AG04450 (cell line): ENCODE data around the gene RNF135. TPM values are rescaled to one million over a fixed set of nuclear protein-coding genes. Genes with fewer than 3 reads are reported as not detected.

Source experiments
- CTCF ChIA-PET: fragments of 300-600, 350-600 bp; formaldehyde crosslinking; extraction: SDS; loops from one replicate; lab custom pipeline; 2022; ENCODE audit warnings: antibody characterized with exemption, inconsistent platforms; lab: Charles Lee
- POLR2A ChIA-PET: fragments of 350-600 bp; formaldehyde crosslinking; extraction: SDS; loops from one replicate; lab custom pipeline; 2021; ENCODE audit warnings: antibody characterized with exemption, inconsistent platforms; lab: Yijun Ruan, JAX
- DNase-seq: peaks from one replicate; pipeline ENCODE4 v3.0.0-alpha.2; 2011; ENCODE audit warnings: low read depth, low spot score
- H3K27ac ChIP-seq: one replicate; pipeline ENCODE4 v1.5.1; 2012; ENCODE audit warnings: low read depth, low read length, control low read depth
- H3K27me3 ChIP-seq: one replicate; pipeline ENCODE4 v1.6.0; 2012; ENCODE audit warnings: low read length; ENCODE audit not compliant: control insufficient read depth, insufficient read depth
- H3K4me3 ChIP-seq: 2 replicates; pipeline ENCODE4 v1.5.1; 2011; ENCODE audit warnings: mild to moderate bottlenecking, low read depth, low read length, control low read depth
- H3K9me3 ChIP-seq: 2 replicates; pipeline ENCODE4 v1.5.1; 2012; ENCODE audit warnings: low read length; ENCODE audit not compliant: control insufficient read depth, insufficient read depth
- CTCF ChIP-seq: IDR thresholded peaks from 2 replicates; pipeline ENCODE4 v1.5.1; 2011; ENCODE audit warnings: low read depth, low read length, control low read depth, inconsistent platforms
- polyA plus RNA-seq: library from polyadenylated mRNA; depleted of rRNA; stranded (reverse); fragments of >200 nt; gene quantifications from 2 replicates; pipeline ENCODE4 v1.2.3, GENCODE V29; 2011

Gene RNF135
- polyA plus RNA-seq, 1 experiment = 15.9 TPM

DNA sequence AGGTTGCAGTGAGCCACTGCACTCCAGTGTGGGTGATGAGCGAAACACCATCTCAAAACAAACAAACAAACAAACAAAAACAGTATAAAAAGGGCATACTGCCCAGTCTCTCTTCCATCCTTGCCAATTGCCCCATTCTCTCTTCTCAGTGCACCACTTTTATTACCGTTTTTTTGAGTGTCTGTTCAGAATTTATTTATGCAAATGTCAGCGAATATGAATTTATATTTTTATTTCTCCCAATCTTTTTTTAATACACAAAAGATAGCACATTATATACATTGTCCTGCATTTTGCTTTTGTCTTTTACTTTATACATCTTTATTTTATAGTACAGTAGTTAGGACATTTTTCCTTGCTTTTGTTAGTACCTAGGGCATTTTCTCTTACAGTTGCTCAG is 19.6 kb downstream of the RNF135 start:
- CTCF ChIA-PET = no interaction called here
- TF ChIP-seq CTCF = no peak
- no peak for DNase-seq
- Histone ChIP-seq H3K4me3 (no peak overlapping the region), H3K9me3 (no peaks in the 10 kb centered on the region), H3K27me3 (no peaks in the 10 kb centered on the region), H3K27ac (no peak overlapping the region)
- POLR2A ChIA-PET = no interaction called here

DNA sequence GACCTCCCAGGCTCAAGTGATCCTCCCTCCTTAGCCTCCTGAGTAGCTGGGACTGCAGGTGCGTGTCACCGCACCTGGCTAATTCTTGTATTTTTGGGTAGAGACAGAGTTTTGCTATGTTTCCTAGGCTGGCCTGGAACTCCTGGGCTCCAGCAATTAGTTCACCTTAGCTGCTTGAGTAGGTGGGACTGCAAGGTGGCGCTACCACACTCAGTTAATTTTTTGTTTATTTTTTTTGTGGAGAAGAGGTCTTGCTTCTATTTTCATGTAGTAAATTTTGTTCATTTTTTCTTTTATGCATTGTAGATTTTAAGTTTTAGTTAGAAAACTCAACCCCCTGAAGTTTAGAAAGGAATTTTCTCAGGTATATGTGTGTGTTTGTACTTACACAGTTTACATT is 21.7 kb downstream of the RNF135 start:
- ChIA-PET CTCF (no interaction called here), POLR2A (no interaction called here)
- Histone ChIP-seq H3K9me3 (no peaks in the 10 kb centered on the region), H3K27ac (no peak overlapping the region), H3K4me3 (no peak overlapping the region), H3K27me3 (no peaks in the 10 kb centered on the region)
- no peak for TF ChIP-seq CTCF
- DNase-seq = no peak

GRCh38 chr17:30995347-30995746 is 24.5 kb downstream of the RNF135 start:
- no peak for TF ChIP-seq CTCF
- no peak for DNase-seq
- ChIA-PET CTCF (no interaction called here), POLR2A (no interaction called here)
- Histone ChIP-seq H3K27me3 (no peaks in the 10 kb centered on the region), H3K4me3 (no peak overlapping the region), H3K9me3 (no peaks in the 10 kb centered on the region), H3K27ac (no peak overlapping the region)

- H3K4me3 ChIP-seq = no peak overlapping the region
- no peaks in the 10 kb centered on the region for H3K27me3 ChIP-seq
- TF ChIP-seq CTCF = no peak
- no peak for DNase-seq
- ChIA-PET POLR2A (no interaction called here), CTCF (no interaction called here)
- H3K9me3 ChIP-seq = no peaks in the 10 kb centered on the region
- no peak overlapping the region for H3K27ac ChIP-seq
Observed at GRCh38 chr17:30996486-30996885, 25.6 kb downstream of the RNF135 start.

DNA sequence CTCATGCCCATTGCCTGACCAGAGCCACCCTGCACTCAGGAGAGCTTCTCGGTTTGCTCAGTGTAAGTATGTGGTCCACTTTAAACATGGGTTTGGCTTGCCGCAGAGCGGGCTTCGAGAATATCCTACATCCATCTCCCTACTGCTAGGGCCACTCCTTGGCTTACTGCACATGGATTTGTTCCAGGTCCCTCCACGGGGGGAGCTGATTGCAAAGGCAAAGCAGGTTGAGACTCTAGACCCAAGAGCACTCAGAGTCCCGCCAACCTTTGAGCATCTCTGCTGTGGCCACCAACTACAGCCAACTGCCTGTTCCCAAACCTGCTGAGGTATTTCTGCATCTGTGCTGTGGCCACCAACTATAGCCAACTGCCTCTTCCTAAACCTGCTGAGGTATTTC is 26.4 kb downstream of the RNF135 start:
- CTCF ChIA-PET = no interaction called here
- no peak for TF ChIP-seq CTCF
- DNase-seq = no peak
- Histone ChIP-seq H3K4me3 (no peak overlapping the region), H3K9me3 (no peaks in the 10 kb centered on the region), H3K27me3 (no peaks in the 10 kb centered on the region), H3K27ac (no peak overlapping the region)
- POLR2A ChIA-PET = no interaction called here
